ENCODE data around the gene HAT1. TPM values are rescaled to one million over a fixed set of nuclear protein-coding genes. Genes with fewer than 3 reads are reported as not detected.
"Not testable (repeated sequence)": the region's sequence is repeated elsewhere in the genome, so short reads cannot be mapped to it uniquely, and the experiment has no call there.

HAT1 gene
- total RNA-seq, 1 donor from 2014 or later: 68.2 TPM

DNA sequence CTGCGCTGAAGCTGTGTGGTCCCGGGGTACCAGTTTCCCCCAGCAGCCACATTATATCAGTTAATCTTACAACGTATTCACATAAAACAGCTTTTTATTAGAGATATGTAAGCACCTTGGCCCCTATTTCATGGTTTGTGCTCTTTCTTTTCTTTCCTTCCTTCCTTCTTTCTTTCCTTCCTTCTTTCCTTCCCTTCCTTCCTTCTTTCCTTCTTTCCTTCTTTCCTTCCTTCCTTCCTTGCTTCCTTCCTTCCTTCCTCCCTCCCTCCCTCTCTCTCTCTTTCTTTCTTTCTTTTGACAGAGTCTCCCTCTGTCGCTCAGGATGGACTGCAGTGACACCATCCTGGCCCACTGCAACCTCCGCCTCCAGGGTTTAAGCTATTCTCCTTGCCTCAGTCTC lies 73.8 kb downstream of the HAT1 start:
- DNase-seq (ENCODE audit: low spot score): no peak
- H3K9me3 Mint-ChIP-seq: no peaks in the 10 kb centered on the region
- no peaks in the 10 kb centered on the region for H3K36me3 Mint-ChIP-seq (ENCODE audit: low read depth)
- H3K27me3 Mint-ChIP-seq (ENCODE audit: insufficient read depth): peaks cover 13% of the 10 kb centered on the region
- no peak overlapping the region for H3K4me3 Mint-ChIP-seq
- H3K27ac Mint-ChIP-seq: no peak overlapping the region
- peaks cover 14% of the 10 kb centered on the region for H3K4me1 Mint-ChIP-seq (ENCODE audit: low read depth)
- intact Hi-C loops (cut with micrococcal nuclease): no loop called here

DNA sequence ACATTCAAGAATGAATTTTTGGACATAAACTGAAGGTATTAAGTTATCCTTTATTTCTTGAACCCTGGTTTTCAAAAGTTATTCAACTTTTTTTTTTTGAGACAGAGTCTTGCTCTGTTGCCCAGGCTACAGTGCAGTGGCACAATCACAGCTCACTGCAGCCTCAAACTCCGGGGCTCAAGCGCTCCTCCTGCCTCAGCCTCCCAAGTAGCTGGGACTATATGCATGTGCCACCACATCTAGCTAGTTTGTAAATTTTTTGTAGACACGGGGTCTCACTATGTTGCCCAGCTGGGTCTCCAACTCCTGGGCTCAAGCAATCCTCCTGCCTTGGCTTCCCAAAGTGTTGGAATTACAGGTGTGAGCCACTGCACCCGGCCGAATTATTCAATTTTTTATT lies 74.8 kb downstream of the HAT1 start:
- intact Hi-C loops (cut with micrococcal nuclease); H3K36me3 Mint-ChIP-seq (ENCODE audit: low read depth); H3K4me3 Mint-ChIP-seq; H3K9me3 Mint-ChIP-seq; H3K27ac Mint-ChIP-seq; DNase-seq (ENCODE audit: low spot score): not testable (repeated sequence)
- H3K4me1 Mint-ChIP-seq (ENCODE audit: low read depth): peaks cover 19% of the 10 kb centered on the region
- H3K27me3 Mint-ChIP-seq (ENCODE audit: insufficient read depth): peaks cover 11% of the 10 kb centered on the region

DNA sequence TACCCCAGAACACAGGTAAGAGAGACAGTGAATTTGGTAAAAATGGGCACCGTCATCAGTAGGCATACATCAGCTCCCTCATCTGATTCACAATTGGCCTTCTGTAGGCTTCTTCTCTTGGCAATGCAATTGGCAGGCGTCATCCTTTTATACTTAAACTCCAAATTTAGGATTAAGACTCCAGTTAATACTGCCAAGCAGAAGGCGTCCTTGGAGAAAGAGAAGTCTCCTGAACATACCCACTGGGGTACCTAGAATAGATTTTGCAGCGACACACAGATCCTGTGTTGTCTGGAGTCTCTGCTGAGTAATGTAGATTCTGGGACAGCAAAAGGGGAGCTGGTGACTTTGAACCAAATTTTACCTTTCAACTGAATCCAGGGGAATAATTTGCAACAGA lies 76.9 kb downstream of the HAT1 start:
- Mint-ChIP-seq H3K9me3 (no peaks in the 10 kb centered on the region), H3K4me1 (ENCODE audit: low read depth) (peaks cover 19% of the 10 kb centered on the region), H3K27ac (peak overlapping the region; percentile 78), H3K4me3 (peak overlapping the region; percentile 98), H3K36me3 (ENCODE audit: low read depth) (peaks cover 2% of the 10 kb centered on the region), H3K27me3 (ENCODE audit: insufficient read depth) (peaks cover 5% of the 10 kb centered on the region)
- DNase-seq (ENCODE audit: low spot score): no peak
- intact Hi-C loops (cut with micrococcal nuclease): loop anchor here (1.0 kb wide), 2 partner anchors 105 to 556 kb away; partner anchors contain the start of gene SLC25A12

DNA sequence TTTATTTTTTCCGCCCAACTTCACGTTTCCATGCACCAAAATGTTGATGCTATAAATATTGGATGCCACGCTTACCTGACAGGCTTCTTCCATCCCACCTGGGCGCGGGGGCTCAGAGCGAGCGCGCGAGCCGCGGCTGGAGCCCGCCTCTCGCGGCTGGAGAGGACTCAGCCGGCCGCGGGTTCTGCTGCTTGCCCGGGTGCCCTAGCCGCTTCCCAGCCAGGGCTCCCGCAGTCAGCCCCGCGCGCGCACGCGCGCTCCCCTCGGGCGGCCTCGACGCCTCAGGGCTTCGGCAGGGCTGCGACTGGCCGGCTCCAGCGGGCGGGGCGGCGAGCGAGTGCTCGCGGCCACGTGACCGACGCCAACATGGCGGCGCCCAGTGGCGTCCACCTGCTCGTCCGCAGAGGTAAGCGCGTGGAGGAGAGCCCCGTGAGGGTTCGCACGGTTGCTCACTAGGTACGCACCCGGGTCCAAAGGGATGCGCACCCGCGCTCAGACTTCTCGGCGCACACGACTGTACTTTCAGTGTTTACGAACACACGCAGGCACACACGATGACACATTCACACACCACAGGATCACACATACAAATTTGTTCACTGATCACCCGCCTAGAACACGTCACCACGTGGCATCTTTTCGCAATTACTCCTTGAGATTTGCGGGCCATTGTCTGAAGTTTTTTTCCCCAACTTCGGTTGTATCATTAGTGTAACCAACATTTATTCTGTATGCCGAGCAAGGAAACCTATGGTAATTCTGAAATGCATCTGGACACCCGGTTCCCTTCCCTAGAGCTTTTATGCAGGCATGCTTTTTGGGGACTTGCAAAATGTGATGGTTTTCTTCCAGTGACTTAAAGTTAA lies 77.6 kb downstream of the HAT1 start, which contains the start of gene METAP1D:
Gene METAP1D, plus strand, starts transcription at position 350 of the 866 bp plus-strand sequence. Its CDS starts 17 bp downstream, at position 367.
- DNase-seq (ENCODE audit: low spot score): peak; percentile 88
- peak within 1 kb of the TSS; percentile 96 for H3K27ac Mint-ChIP-seq
- intact Hi-C loops (cut with micrococcal nuclease): loop anchor here (1.0 kb wide), 4 partner anchors 78 to 555 kb away; partner anchors contain the start of genes DYNC1I2, HAT1 and SLC25A12
- peaks cover 19% of the 10 kb centered on the region for H3K4me1 Mint-ChIP-seq (ENCODE audit: low read depth)
- H3K36me3 Mint-ChIP-seq (ENCODE audit: low read depth): peaks cover 2% of the 10 kb centered on the region
- peaks cover 5% of the 10 kb centered on the region for H3K27me3 Mint-ChIP-seq (ENCODE audit: insufficient read depth)
- H3K9me3 Mint-ChIP-seq: no peaks in the 10 kb centered on the region
- H3K4me3 Mint-ChIP-seq: peak within 1 kb of the TSS; percentile 98

DNA sequence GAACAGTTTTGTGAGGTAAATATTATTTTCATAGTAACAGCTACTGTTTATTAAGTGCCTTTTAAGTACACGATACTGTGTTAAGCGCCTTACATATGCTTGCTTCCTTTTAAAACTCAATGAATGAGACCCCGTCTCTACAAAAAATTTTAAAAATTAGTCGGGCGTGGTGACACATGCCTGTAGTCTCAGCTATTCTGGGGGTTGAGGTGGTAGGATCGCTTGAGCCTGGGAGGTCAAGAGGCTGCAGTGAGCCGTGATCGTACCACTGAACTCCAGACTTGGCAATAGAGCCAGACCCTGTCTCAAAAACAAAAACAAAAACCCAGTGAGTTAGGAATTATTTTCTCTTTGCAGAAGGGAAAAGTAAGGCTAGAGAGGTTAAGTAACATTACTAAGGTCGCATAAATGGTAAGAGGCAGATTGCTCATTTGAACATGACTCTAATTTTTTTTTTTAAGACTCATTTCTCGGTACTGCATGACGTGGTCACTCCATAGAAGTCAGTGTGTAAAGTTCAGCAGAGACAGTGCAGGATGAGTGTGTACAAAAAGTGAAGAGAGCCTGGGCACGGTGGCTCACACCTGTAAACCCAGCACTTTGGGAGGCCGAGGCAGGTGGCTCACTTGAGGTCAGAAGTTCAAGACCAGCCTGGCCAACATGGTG lies 78.6 kb downstream of the HAT1 start:
- Mint-ChIP-seq H3K4me1 (ENCODE audit: low read depth) (peaks cover 19% of the 10 kb centered on the region), H3K36me3 (ENCODE audit: low read depth) (peaks cover 2% of the 10 kb centered on the region), H3K27ac (peak overlapping the region; percentile 96), H3K9me3 (no peaks in the 10 kb centered on the region), H3K27me3 (ENCODE audit: insufficient read depth) (peaks cover 5% of the 10 kb centered on the region), H3K4me3 (peak overlapping the region; percentile 98)
- intact Hi-C loops (cut with micrococcal nuclease): loop anchor here (1.0 kb wide), 2 partner anchors 79 to 314 kb away; partner anchors contain the start of genes DYNC1I2 and HAT1
- DNase-seq (ENCODE audit: low spot score): no peak

DNA sequence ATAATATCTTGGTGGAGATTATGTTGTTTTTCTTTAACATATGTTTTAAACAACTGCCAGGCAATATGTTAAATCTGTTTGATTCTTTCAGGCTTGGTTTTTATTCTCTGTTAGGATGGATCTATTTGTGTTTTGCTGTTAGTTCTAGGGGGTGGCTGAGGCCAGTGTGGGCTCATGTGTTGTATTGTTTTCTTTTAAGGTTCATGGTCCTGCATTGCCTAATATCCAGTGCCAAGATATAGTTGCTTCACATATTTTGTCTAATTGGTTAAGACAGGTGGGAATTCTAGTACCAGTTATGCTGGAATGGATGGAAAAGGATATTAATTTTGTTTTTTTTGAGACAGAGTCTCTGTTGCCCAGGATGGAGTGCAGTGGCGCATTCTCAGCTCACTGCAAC lies 85.1 kb downstream of the HAT1 start:
- peaks cover 3% of the 10 kb centered on the region for H3K36me3 Mint-ChIP-seq (ENCODE audit: low read depth)
- intact Hi-C loops (cut with micrococcal nuclease): no loop called here
- H3K27me3 Mint-ChIP-seq (ENCODE audit: insufficient read depth): no peaks in the 10 kb centered on the region
- no peaks in the 10 kb centered on the region for H3K9me3 Mint-ChIP-seq
- no peak for DNase-seq (ENCODE audit: low spot score)
- no peak overlapping the region for H3K27ac Mint-ChIP-seq
- no peak overlapping the region for H3K4me3 Mint-ChIP-seq
- H3K4me1 Mint-ChIP-seq (ENCODE audit: low read depth): peaks cover 19% of the 10 kb centered on the region

DNA sequence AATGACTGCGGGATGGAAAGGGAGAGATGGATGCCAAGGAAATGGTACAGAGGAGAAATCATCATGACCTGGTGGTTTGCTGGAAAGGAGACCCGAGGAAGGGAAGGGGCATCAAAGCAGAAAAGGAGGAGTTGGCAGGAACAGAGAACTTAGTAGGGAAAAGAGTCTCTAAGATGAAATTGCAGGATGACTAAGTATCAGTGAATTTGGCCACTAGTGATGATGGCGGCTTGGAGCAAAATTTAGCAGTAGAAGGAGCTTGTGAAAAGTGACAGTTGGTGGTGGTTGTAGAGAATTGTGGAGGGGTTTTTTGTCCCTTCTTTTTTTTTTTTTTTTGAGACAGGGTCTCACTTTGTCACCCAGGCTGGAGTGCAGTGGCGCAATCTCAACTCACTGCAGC lies 87.6 kb downstream of the HAT1 start:
- intact Hi-C loops (cut with micrococcal nuclease): no loop called here
- H3K4me3 Mint-ChIP-seq: no peak overlapping the region
- DNase-seq (ENCODE audit: low spot score): no peak
- peaks cover 6% of the 10 kb centered on the region for H3K36me3 Mint-ChIP-seq (ENCODE audit: low read depth)
- H3K9me3 Mint-ChIP-seq: no peaks in the 10 kb centered on the region
- H3K27me3 Mint-ChIP-seq (ENCODE audit: insufficient read depth): no peaks in the 10 kb centered on the region
- H3K27ac Mint-ChIP-seq: no peak overlapping the region
- peaks cover 30% of the 10 kb centered on the region for H3K4me1 Mint-ChIP-seq (ENCODE audit: low read depth)

DNA sequence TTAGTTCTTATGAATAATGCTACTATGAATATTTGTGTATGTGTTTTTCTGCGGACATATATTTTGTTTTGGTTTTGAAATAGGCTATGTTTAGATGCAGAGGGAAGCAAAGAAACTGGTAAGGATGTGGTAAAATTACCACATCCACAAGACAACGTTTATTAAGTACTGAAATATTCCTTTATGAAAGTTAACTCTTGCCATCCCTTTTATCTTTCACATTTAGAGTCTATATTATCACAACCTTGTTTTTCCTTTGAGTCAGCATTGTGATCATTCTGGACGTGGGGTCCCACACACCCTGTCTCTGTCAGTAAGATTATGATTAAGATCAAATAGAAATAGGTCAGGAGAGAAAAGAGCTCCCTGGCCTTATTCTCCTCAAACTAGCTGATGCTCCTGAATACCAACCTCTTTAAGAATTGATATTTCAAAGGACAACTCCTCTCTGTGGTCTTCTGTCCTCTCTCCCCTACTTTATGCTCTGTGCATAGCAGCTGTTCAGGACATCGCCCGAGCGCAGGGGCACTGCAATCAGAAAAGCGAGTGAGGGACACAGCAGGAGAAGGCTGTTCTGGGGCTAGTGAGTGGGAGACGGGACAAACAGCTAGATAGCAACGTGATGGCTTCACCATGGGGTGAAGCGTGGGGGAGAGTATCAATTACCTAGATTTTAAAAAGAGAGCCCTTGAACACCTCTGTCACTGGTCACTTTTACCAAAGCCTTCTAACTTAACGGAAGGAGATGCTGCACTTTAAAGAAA lies 89.7 kb downstream of the HAT1 start:
- H3K4me3 Mint-ChIP-seq: peak overlapping the region; percentile 15
- peaks cover 6% of the 10 kb centered on the region for H3K36me3 Mint-ChIP-seq (ENCODE audit: low read depth)
- no peak for DNase-seq (ENCODE audit: low spot score)
- peak overlapping the region; percentile 70 for H3K27ac Mint-ChIP-seq
- peaks cover 30% of the 10 kb centered on the region for H3K4me1 Mint-ChIP-seq (ENCODE audit: low read depth)
- intact Hi-C loops (cut with micrococcal nuclease): no loop called here
- H3K27me3 Mint-ChIP-seq (ENCODE audit: insufficient read depth): no peaks in the 10 kb centered on the region
- H3K9me3 Mint-ChIP-seq: no peaks in the 10 kb centered on the region

DNA sequence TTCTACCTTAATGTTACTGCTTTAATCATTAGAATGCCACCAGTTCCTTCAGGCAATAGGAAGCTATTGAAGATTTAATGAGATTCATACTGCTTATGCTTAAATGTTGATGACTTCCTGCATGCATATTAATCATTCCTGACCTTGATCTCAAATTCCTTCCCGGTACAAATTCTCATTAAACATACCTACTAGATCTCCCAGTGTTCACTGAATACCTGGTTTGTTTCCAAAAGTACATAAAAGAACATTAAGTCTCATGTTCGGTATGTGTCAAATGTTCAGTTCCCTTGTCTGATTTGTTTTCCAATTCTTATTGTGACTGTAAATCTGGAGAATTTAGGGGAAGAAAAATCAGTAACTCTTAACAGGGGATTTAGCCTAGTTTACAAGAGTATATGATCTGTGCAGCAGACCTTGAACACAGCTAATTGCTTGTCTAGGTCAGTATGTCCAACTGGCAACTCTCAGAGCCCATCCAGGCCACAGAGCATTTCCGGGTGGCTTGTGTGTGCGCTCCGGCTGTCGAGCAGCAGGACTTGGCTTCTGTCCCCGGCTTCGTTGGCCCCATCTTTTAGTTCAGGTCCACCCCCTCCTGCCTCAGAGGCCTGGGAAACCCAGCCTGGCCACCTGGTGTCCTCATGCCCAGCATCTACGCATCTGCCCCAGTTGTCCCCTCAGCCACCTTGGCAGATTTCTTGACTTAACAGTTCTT lies 90.6 kb downstream of the HAT1 start:
- intact Hi-C loops (cut with micrococcal nuclease): no loop called here
- Mint-ChIP-seq H3K27ac (no peak overlapping the region), H3K9me3 (no peaks in the 10 kb centered on the region), H3K27me3 (ENCODE audit: insufficient read depth) (no peaks in the 10 kb centered on the region), H3K36me3 (ENCODE audit: low read depth) (peaks cover 6% of the 10 kb centered on the region), H3K4me3 (no peak overlapping the region), H3K4me1 (ENCODE audit: low read depth) (peaks cover 30% of the 10 kb centered on the region)
- DNase-seq (ENCODE audit: low spot score): no peak

DNA sequence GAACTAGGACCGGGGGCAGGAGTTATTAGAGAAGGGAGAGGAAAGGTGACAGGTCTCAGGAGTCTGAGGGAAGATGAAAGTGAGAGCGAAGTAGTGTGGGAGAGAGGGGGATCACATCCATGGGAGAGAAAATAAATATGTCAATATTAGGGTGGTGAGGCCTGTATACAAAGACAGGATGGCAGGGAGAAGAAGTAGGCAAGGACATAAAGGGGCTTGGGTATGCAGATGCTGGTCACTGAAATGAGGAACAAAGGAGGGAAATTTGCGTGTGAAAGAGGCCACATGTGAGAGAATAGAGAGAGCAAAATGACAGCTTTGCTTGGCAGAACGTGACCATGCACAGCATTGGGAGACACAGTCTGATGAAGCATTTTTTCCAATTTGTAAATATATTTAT lies 91.1 kb downstream of the HAT1 start:
- intact Hi-C loops (cut with micrococcal nuclease): no loop called here
- H3K4me3 Mint-ChIP-seq: no peak overlapping the region
- no peak overlapping the region for H3K27ac Mint-ChIP-seq
- peaks cover 6% of the 10 kb centered on the region for H3K36me3 Mint-ChIP-seq (ENCODE audit: low read depth)
- no peaks in the 10 kb centered on the region for H3K9me3 Mint-ChIP-seq
- DNase-seq (ENCODE audit: low spot score): no peak
- H3K27me3 Mint-ChIP-seq (ENCODE audit: insufficient read depth): no peaks in the 10 kb centered on the region
- H3K4me1 Mint-ChIP-seq (ENCODE audit: low read depth): peaks cover 30% of the 10 kb centered on the region

DNA sequence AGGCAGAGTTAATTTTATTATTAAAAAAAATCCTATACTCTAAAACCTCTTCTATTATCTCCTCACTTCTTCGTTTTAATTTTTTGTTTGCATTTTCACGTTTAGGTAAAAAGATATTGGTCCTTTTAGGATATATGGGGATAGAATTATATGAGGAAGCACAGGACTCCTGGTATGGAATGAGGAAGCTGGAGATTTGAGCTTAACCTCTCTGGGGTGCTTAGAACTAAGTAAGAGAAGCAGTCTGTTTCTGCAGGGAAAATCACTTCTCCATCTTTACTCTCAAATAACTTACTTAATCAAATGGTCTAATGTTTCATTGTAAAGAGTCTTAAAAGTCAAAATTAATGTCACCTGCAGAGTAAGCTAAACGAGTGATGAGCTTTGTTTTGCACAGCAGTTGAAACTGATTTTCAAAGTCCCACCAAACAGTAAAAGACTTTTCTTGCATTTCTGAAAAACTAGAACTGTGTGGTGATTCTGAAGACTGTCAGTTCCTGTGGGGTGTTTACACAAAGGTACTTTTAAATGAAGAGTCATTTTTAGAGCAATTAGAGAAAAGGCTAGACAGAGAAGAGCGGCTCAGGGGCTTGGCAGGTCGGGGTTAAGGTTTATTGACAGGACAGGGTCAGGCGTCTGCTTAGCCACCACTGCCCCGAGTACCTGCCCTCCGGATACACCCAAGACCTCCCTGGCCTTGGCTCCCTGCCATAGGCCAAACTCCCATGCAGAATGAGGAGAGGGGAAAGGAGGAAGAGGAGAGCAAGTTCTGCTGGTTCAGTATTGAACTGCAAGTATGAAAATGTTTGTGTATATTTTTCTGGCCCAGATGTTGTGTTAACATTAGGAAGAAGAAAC lies 99.0 kb downstream of the HAT1 start:
- Mint-ChIP-seq H3K9me3 (no peaks in the 10 kb centered on the region), H3K36me3 (ENCODE audit: low read depth) (no peaks in the 10 kb centered on the region), H3K27me3 (ENCODE audit: insufficient read depth) (peaks cover 4% of the 10 kb centered on the region), H3K27ac (no peak overlapping the region), H3K4me1 (ENCODE audit: low read depth) (peaks cover 4% of the 10 kb centered on the region), H3K4me3 (no peak overlapping the region)
- DNase-seq (ENCODE audit: low spot score): no peak
- intact Hi-C loops (cut with micrococcal nuclease): no loop called here
